Central memory CD4-positive, alpha-beta T cell (primary cell): ENCODE results near the gene MANEA.
"Not testable (repeated sequence)": the region's sequence is repeated elsewhere in the genome, so short reads cannot be mapped to it uniquely, and the experiment has no call there.

Experiments
- DNase-seq: peaks from one replicate; pipeline ENCODE4 v3.0.0; 2022
- total RNA-seq, 3 experiments: gene quantifications; one replicate each; lab custom pipeline; 2026; lab: John Stamatoyannopoulos, UW

MANEA gene, protein sequence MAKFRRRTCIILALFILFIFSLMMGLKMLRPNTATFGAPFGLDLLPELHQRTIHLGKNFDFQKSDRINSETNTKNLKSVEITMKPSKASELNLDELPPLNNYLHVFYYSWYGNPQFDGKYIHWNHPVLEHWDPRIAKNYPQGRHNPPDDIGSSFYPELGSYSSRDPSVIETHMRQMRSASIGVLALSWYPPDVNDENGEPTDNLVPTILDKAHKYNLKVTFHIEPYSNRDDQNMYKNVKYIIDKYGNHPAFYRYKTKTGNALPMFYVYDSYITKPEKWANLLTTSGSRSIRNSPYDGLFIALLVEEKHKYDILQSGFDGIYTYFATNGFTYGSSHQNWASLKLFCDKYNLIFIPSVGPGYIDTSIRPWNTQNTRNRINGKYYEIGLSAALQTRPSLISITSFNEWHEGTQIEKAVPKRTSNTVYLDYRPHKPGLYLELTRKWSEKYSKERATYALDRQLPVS
- 15.6 to 46.9 (median 41.1) reads per million in 3 experiments for total RNA-seq

GRCh38 chr6:95577304-95578105 lies at the start of gene MANEA:
MANEA (plus strand) TSS chr6:95577535; CDS start chr6:95586440, 8,905 bp downstream.
- DNase-seq, result peak; percentile 78

GRCh38 chr6:95529762-95530161 lies 47.6 kb upstream of the MANEA start:
- no peak for DNase-seq

DNA sequence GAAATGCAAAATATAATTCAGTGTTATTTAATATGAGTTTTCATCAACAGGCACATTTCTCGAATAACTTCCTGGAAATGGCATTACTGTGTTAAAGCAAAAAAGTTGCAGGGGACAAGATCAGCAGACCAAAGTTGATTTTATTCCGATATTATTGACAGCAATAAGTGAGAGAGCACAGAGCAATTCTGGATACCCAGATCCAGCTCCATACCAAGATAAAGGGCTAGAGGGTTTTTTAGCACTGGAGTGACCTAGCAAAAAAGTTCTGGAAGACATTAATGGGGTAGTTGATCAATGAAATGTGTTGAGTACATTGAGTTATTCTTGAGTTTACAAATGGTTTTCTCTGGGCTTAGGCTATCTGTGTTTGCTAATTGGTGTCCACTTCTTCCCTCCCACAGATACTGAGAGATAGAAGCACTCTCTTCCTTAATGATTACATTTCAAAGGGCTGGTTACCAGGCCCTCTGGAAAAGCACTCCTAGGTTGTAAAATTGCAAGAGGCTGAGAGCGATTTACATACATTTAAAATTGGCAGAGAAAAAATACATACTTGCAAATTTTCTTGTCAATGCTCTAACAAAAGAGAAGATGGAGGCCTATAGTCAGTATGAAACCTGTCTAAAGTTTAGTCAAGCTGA lies 47.0 kb upstream of the MANEA start:
- DNase-seq, result no peak

DNA sequence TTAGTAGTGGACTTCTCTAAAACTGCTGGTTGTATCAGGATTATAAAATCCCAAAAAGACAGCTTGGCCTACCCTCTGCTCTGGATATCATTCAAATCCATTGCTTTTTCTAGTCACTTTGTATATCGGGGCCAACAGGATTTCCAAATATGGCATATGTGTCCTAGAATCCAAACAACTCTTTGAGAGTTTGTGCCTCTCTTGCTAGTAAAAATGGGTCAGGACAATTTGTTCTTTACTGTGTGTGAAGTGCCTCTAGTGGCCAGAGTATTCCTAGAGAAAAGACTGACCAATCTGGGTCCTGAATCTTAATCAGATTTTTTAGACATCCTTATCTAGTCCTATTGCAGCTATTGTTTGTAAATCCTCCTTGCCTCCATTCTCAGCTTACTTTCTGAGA lies 33.5 kb upstream of the MANEA start:
- DNase-seq, result no peak

- DNase-seq, result no peak
Measured at GRCh38 chr6:95544517-95545225, 32.7 kb upstream of the MANEA start.

DNA sequence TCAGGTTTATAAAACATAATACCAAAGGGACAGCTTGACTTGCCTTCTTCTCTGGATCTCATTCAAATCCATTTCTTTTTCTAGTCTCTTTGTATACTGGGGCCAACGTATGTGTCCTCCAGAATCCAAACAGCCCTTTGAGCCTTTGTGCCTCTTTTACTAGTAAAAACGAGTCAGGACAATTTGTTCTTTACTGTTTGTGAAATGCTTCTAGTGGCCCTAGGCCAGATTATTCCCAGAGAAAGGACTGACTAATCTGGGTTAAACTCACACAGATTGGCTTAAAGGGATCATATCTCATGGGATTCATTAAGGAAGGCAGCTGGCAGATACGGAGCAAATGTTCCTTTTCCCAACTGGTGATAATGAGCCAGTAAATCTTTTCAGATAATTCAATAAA lies 32.1 kb upstream of the MANEA start:
- DNase-seq, result no peak

GRCh38 chr6:95545686-95546085 lies 31.6 kb upstream of the MANEA start:
- DNase-seq, result no peak

DNA sequence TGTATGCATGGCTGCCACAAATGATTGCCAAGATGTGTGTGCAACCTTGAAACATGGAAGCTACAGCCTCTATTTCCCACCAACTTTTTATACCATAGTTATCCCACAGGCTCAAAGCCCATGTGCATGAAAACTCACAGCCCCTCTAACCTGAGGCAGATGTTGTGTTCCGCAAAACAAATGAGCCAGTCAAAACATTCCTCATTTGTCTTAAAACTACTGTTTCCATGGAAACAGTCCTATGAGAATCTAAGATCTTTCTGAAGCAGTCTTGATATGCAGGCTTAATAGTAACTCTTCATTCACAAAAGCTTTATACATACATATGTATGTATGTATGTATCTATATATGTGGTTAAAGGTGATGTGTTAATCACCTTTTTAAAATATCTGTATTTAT lies 31.2 kb upstream of the MANEA start:
- DNase-seq, result no peak

GRCh38 chr6:95547043-95547442 lies 30.3 kb upstream of the MANEA start:
- no peak for DNase-seq

- DNase-seq, result no peak
Measured at GRCh38 chr6:95548188-95548786, 29.0 kb upstream of the MANEA start.

DNA sequence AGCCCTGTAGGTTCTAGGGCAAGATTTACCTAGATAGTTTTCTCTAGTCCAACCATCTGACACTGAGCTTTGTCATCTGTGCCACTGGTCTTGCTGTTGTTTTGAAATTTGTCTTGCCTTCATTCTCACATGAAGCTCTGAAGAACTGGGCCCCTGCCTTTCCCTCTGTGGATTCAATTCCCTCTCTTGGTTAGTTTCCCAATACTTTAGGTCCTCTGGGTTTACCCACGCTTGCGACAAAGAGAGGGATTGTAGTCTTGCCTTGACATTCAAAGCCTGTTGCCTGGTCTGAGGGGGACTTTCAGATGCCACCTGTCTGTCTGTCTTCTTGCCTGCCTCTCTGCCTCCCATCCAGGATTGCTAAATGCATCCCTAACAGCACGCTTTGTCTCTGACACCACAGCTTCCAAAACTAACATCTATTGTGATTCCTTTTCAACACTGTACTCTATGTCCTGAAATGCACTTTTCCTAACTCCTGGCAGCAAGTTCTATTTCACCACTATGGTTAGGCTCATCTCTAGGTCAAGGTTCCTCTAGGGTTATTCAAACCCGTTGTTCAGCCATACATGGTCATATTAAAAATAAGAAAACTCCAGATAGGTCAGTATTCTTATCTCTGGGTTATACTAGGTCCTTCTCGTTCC lies 25.5 kb upstream of the MANEA start:
- DNase-seq, result no peak

DNA sequence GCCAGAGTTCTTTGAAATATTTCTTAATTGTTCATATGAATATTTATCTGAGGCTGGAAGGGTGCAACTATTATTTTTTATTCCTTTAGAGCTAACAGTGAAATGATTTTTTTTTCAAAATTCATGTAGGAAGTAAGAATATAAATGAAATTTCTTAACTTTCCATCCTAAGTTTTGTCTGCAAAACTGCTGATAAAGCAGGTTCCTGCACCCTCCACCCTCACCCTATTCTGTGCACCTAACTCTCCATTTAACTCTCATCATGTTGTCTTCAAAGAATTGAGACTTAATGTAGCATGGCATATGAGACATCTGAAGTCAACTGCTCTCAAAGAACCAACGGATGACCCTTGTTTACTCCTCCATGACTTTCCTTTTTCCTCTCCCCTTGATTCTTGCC lies 23.5 kb upstream of the MANEA start:
- DNase-seq, result no peak

DNA sequence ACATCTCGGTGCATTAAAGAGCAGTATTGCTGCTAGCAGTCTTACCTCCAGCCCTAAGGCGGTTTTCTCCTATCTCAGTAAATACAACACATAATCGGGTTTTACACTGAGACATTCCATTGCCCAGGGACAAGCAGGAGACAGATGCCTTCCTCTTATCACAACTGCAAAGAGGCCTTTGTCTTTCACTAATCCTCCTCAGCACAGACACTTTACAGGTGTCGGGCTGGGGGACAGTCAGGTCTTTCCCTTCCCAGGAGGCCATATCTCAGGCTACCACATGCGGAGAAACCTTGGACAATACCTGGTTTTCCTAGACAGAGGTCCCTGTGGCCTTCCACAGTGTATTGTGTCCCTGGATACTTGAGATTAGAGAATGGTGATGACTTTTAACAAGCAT lies 16.4 kb upstream of the MANEA start:
- DNase-seq, result not testable (repeated sequence)

GRCh38 chr6:95569560-95569959 lies 7.8 kb upstream of the MANEA start:
- DNase-seq, result no peak

DNA sequence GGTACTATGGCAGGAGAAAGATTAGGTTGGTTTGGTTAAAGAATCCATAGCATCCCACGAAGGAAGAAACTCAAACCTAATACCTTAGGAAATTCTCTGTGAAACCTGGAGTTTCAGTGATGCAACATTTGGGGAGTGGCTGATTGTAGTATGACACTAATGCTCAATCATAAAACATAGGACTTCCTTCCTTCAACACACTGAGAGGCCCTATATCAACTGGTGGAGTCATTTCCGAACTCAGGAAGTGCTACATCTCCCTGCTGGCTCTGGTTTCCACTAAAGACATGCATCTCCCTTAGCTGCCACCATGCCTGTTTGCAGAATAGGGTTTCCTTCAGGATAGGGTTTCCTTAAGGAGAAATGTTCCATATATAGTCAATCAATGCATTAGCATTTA lies 5.2 kb upstream of the MANEA start:
- no peak for DNase-seq

DNA sequence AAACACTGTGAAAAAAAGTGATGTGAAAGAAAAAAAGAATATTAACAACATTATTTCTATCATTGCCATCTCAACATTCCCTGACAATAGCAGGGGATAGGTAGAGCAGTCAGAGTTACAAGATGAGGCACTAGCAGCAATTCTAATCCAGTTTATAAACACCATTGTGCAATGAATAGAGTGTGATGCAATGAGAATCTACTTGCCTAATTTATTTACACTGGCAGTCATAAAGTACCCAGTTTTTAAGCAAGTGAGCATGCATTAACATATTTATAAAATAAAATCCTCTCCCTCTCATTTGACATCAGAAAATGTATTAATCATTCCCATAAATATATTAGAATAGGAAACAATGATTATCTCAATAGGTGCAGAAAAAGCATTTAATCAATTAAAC lies 2.5 kb upstream of the MANEA start:
- DNase-seq, result no peak

- DNase-seq, result peak; percentile 25
Measured at GRCh38 chr6:95576218-95576997, 927 bp upstream of the MANEA start.

GRCh38 chr6:95576998-95577303 lies 384 bp upstream of the MANEA start:
- DNase-seq, result no peak

DNA sequence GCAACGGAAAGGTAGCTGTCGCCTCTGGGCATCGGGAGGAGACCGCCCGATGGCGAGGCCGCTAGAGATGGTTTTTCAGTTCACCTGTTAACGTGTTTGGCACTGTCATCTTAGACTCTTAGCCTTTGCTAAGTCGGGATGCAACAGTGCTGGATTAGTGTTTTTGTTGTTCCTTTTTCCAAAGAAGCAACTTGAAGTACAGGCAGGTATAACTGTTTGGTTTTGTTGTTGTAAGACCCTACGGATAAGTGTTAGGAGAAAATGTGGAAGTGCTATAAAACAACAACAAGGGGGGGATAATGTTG lies 723 bp downstream of the MANEA start:
- no peak for DNase-seq

DNA sequence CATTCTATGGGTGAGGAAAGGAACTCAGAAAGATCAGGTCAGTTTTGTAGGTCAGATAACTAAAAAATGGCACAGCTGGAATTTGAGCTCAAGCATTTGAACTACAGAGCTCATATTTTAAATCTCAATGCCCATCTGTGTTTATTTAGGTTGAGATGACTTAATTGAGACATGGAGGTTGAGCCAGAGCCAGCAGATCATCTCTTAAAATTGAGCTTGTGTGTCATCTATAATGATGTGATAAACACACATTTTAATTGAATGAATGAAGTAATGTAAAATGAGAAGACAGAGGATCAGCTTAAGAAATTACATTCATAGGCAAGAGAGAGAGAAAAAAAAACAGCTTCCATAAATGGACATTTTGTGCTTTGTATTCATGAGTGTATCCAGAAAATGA lies 3.7 kb downstream of the MANEA start:
- no peak for DNase-seq

DNA sequence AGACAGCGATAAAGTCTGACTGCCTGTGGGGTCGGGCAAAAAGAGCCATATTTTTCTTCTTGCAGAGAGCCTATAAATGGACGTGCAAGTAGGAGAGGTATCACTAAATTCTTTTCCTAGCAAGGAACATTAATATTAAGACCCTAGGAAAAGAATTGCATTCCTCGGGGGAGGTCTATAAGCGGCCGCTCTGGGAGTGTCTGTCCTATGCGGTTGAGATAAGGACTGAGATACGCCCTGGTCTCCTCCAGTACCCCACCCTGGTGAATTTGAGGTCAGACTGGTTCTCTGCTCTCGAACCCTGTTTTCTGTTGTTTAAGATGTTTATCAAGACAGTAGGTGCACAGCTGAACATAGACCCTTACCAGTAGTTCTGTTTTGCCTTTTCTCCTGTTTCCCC lies 6.9 kb downstream of the MANEA start:
- DNase-seq, result not testable (repeated sequence)
